Fibroblast of villous mesenchyme (primary cell): ENCODE measurements around the gene OR8B2. TPM values are rescaled to one million over a fixed set of nuclear protein-coding genes. Genes with fewer than 3 reads are reported as not detected.
"Not testable (repeated sequence)": the region's sequence is repeated elsewhere in the genome, so short reads cannot be mapped to it uniquely, and the experiment has no call there.

Experiments
- DNase-seq: peaks from one replicate; pipeline ENCODE4 v3.0.0-alpha.2; 2010; ENCODE audit warnings: low read depth
- H3K4me3 ChIP-seq: 2 replicates; pipeline ENCODE4 v1.5.1; 2011; ENCODE audit warnings: low read depth, mild to moderate bottlenecking, low read length
- CTCF ChIP-seq: IDR thresholded peaks from 2 replicates; pipeline ENCODE4 v1.5.1; 2012; ENCODE audit warnings: low read depth, mild to moderate bottlenecking, low read length; ENCODE audit not compliant: insufficient read depth
- total RNA-seq: library from RNA; depleted of rRNA; stranded (reverse); fragments of >200 nt; gene quantifications from 2 replicates; pipeline ENCODE4 v1.2.3, GENCODE V29; 2012

The OR8B2 gene
- total RNA-seq = not detected in 2 replicates

GRCh38 chr11:124384399-124384798, at the start of gene OR8B2:
Gene OR8B2 (minus strand): TSS chr11:124384499. CDS start chr11:124383343, 1,156 bp downstream.
- no peak for TF ChIP-seq CTCF
- no peak for DNase-seq
- H3K4me3 ChIP-seq = no peak within 1 kb of the TSS

GRCh38 chr11:124429599-124429998, 45.3 kb upstream of the OR8B2 start:
- no peak overlapping the region for H3K4me3 ChIP-seq
- TF ChIP-seq CTCF = no peak
- DNase-seq = no peak

GRCh38 chr11:124424384-124424921, 40.2 kb upstream of the OR8B2 start, which contains the start of gene OR8B4:
Gene OR8B4 (minus strand): TSS chr11:124424871. CDS start chr11:124424871, 0 bp downstream.
- no peak for DNase-seq
- H3K4me3 ChIP-seq = no peak within 1 kb of the TSS
- no peak for TF ChIP-seq CTCF

- no peak overlapping the region for H3K4me3 ChIP-seq
- no peak for TF ChIP-seq CTCF
- DNase-seq = no peak
Observed at GRCh38 chr11:124421043-124421442, 36.7 kb upstream of the OR8B2 start.

- DNase-seq = peak; percentile 55
- TF ChIP-seq CTCF = peak; percentile 55
- no peak overlapping the region for H3K4me3 ChIP-seq
Observed at GRCh38 chr11:124415356-124415923, 31.1 kb upstream of the OR8B2 start.

GRCh38 chr11:124409906-124410305, 25.6 kb upstream of the OR8B2 start:
- no peak for TF ChIP-seq CTCF
- H3K4me3 ChIP-seq = no peak overlapping the region
- DNase-seq = no peak

- no peak overlapping the region for H3K4me3 ChIP-seq
- no peak for DNase-seq
- TF ChIP-seq CTCF = no peak
Observed at GRCh38 chr11:124405581-124405980, 21.3 kb upstream of the OR8B2 start.

- H3K4me3 ChIP-seq, DNase-seq: not testable (repeated sequence)
Observed at GRCh38 chr11:124403186-124403585, 18.9 kb upstream of the OR8B2 start.
